DOHH2 (cell line): ENCODE data around the gene EEIG2.

Source experiments
- H3F3A ChIP-seq: fragments of 200-600 bp; sonication (generic), shearing (Covaris generic); 2 replicates; pipeline ENCODE4 v1.6.0; 2016; ENCODE audit warnings: antibody characterized with exemption, mild to moderate bottlenecking; ENCODE audit not compliant: control insufficient read depth, insufficient read depth
- H3K27ac ChIP-seq: fragments of 200-600 bp; sonication (generic); 2 replicates; pipeline ENCODE4 v1.5.1; 2014; ENCODE audit warnings: low read depth, mild to moderate bottlenecking, low read length, moderate library complexity
- H3K27me3 ChIP-seq: fragments of 200-600 bp; sonication (generic); 2 replicates; pipeline ENCODE4 v1.6.1; 2014; ENCODE audit warnings: mild to moderate bottlenecking, low read length, mixed read lengths; ENCODE audit not compliant: control insufficient read depth
- H3K36me3 ChIP-seq: fragments of 200-600 bp; sonication (generic); 2 replicates; pipeline ENCODE4 v1.6.1; 2014; ENCODE audit warnings: mild to moderate bottlenecking, low read length, moderate library complexity, mixed read lengths; ENCODE audit not compliant: control insufficient read depth
- H3K4me1 ChIP-seq: fragments of 200-600 bp; sonication (generic); 2 replicates; pipeline ENCODE4 v1.6.1; 2014; ENCODE audit warnings: mild to moderate bottlenecking, low read length, mixed read lengths; ENCODE audit not compliant: control insufficient read depth
- H3K4me2 ChIP-seq: fragments of 200-600 bp; sonication (generic); 2 replicates; pipeline ENCODE4 v1.6.0; 2014; ENCODE audit warnings: mild to moderate bottlenecking, low read length, moderate library complexity
- H3K4me3 ChIP-seq: fragments of 200-600 bp; sonication (generic); 2 replicates; pipeline ENCODE4 v1.5.1; 2014; ENCODE audit warnings: mild to moderate bottlenecking, low read length, mixed read lengths
- H3K79me2 ChIP-seq: fragments of 200-600 bp; sonication (generic); 2 replicates; pipeline ENCODE4 v1.6.1; 2014; ENCODE audit warnings: mild to moderate bottlenecking, low read length, mixed read lengths; ENCODE audit not compliant: control insufficient read depth
- H3K9me2 ChIP-seq: fragments of 200-600 bp; sonication (generic); replicated peaks from 2 replicates; pipeline ENCODE4 v1.6.1; 2014; ENCODE audit warnings: mild to moderate bottlenecking, low read length, mixed read lengths; ENCODE audit not compliant: control insufficient read depth
- H3K9me3 ChIP-seq: fragments of 200-600 bp; sonication (generic); 2 replicates; pipeline ENCODE4 v1.6.1; 2014; ENCODE audit warnings: antibody characterized with exemption, low read length, mixed read lengths; ENCODE audit not compliant: control insufficient read depth, insufficient read depth
- H4K20me1 ChIP-seq: fragments of 200-600 bp; sonication (generic); 2 replicates; pipeline ENCODE4 v1.6.0; 2014; ENCODE audit warnings: low read depth, mild to moderate bottlenecking, antibody characterized with exemption, low read length, moderate library complexity; ENCODE audit not compliant: control insufficient read depth, insufficient read depth
- TF ChIP-seq, protein P1 (sequence below): fragments of 200-600 bp; sonication (generic); IDR thresholded peaks from one replicate; pipeline ENCODE4 v1.5.1; 2014; ENCODE audit warnings: antibody characterized with exemption, mild to moderate bottlenecking, low read depth, low read length; ENCODE audit not compliant: poor library complexity, severe bottlenecking

The EEIG2 gene

DNA sequence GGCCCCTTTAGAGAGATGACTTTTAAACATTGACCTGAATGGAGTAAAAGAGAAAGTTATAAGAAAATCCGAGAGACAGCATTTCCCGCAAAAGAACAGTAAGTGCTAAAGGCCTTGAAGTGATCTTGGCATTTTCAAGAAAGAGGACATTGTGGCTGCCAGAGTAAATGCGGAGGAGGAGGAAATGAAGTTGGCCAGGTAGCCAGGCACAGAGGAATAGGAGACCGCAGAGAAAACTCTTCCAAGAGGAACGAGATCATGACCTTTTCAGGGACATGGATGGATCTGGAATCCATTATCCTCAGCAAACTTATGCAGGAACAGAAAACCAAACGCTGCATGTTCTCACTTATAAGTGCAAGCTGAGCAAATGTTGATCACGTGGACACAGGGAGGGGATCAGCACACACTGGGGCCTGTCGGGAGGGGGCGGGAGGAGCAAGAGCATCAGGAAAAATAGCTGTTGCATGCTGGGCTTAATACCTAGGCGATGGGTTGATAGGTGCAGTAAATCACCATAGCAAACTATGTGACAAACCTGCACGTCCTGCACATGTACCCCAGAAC lies 49.7 kb downstream of the EEIG2 start:
- no peaks in the 10 kb centered on the region for H3K27me3 ChIP-seq
- TF ChIP-seq, protein P1, sequence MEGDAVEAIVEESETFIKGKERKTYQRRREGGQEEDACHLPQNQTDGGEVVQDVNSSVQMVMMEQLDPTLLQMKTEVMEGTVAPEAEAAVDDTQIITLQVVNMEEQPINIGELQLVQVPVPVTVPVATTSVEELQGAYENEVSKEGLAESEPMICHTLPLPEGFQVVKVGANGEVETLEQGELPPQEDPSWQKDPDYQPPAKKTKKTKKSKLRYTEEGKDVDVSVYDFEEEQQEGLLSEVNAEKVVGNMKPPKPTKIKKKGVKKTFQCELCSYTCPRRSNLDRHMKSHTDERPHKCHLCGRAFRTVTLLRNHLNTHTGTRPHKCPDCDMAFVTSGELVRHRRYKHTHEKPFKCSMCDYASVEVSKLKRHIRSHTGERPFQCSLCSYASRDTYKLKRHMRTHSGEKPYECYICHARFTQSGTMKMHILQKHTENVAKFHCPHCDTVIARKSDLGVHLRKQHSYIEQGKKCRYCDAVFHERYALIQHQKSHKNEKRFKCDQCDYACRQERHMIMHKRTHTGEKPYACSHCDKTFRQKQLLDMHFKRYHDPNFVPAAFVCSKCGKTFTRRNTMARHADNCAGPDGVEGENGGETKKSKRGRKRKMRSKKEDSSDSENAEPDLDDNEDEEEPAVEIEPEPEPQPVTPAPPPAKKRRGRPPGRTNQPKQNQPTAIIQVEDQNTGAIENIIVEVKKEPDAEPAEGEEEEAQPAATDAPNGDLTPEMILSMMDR, result no peak
- H3K27ac ChIP-seq, result no peak overlapping the region
- H3K4me3 ChIP-seq, result no peak overlapping the region
- H3K9me2 ChIP-seq, result no peaks in the 10 kb centered on the region
- H4K20me1 ChIP-seq, result no peaks in the 10 kb centered on the region
- H3K4me1 ChIP-seq, result no peaks in the 10 kb centered on the region
- no peaks in the 10 kb centered on the region for H3K9me3 ChIP-seq
- no peaks in the 10 kb centered on the region for H3F3A ChIP-seq
- 0 out of 2 replicates have a peak, but pooled peaks cover 5% of the 10 kb centered on the region for H3K36me3 ChIP-seq
- no peaks in the 10 kb centered on the region for H3K79me2 ChIP-seq
- no peak overlapping the region for H3K4me2 ChIP-seq
